Prostate gland (tissue), 2 donors: Measurements from ENCODE around the gene TMEM40.

ENCODE experiments used
- POLR2AphosphoS5 ChIP-seq: sonication (generic); formaldehyde crosslinking; IDR thresholded peaks from one replicate; pipeline ENCODE4 v1.6.1; 2017; ENCODE audit warnings: antibody characterized with exemption
- TF ChIP-seq, protein P1 (sequence below), 4 experiments: fragments of 200-600 bp in 2 of 4; fragments of 450-650 bp in 2 of 4; sonication (generic) in 2 of 4; IDR thresholded peaks; 1 replicate in 3 of 4; 2 replicates in 1 of 4; pipeline ENCODE4 v1.5.1; 2016 to 2019; ENCODE audit warnings: antibody characterized with exemption in 4 of 4, mild to moderate bottlenecking in 2 of 4, moderate library complexity in 2 of 4

DNA sequence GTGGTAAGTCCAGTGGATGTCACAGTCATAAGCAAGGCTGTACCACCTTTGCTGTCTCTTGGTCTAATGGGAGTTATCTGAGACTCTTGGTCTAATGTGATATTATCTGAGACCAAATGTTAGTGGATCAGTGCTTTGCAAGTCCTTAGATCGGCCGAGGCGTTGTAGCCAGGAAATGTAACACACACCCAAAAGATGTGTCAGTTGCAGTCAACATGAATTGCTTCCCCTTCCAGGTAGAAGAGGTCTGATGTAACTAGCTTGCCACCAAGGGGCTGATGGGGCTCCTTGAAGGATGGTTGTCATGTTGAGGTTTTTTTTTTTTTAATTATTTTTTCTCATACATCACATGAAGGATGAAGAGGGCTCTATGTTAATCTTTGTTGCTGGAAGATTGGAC lies 49.7 kb downstream of the TMEM40 start:
- TF ChIP-seq, protein P1, sequence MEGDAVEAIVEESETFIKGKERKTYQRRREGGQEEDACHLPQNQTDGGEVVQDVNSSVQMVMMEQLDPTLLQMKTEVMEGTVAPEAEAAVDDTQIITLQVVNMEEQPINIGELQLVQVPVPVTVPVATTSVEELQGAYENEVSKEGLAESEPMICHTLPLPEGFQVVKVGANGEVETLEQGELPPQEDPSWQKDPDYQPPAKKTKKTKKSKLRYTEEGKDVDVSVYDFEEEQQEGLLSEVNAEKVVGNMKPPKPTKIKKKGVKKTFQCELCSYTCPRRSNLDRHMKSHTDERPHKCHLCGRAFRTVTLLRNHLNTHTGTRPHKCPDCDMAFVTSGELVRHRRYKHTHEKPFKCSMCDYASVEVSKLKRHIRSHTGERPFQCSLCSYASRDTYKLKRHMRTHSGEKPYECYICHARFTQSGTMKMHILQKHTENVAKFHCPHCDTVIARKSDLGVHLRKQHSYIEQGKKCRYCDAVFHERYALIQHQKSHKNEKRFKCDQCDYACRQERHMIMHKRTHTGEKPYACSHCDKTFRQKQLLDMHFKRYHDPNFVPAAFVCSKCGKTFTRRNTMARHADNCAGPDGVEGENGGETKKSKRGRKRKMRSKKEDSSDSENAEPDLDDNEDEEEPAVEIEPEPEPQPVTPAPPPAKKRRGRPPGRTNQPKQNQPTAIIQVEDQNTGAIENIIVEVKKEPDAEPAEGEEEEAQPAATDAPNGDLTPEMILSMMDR (IDR thresholded peaks at IDR 0.05) = no peak
- TF ChIP-seq POLR2AphosphoS5 = no peak
